Liver (tissue), 9 donors: ENCODE data around the gene ALPI. TPM values are rescaled to one million over a fixed set of nuclear protein-coding genes. Genes with fewer than 3 reads are reported as not detected.

Experiments
- DNase-seq: peaks from one replicate; pipeline ENCODE4 v3.0.0-alpha.2; 2017; ENCODE audit warnings: low spot score
- H3K27ac ChIP-seq, 2 donors: one replicate each; pipeline ENCODE4 v1.7.0; 2013; ENCODE audit warnings: inconsistent platforms in 2 of 2, low read length in 2 of 2, control low read depth in 1 of 2, low read depth in 1 of 2, mild to moderate bottlenecking in 1 of 2
- H3K27me3 ChIP-seq, 4 donors: one replicate each; pipeline versions ENCODE4 v1.6.1 to v1.7.0; 2013; ENCODE audit warnings: low read length in 3 of 4, inconsistent platforms in 1 of 4, mild to moderate bottlenecking in 1 of 4, moderate library complexity in 1 of 4; ENCODE audit not compliant: control insufficient read depth in 4 of 4, insufficient read depth in 4 of 4
- H3K36me3 ChIP-seq, 4 donors: one replicate each; pipeline versions ENCODE4 v1.6.1 to v1.7.0; 2013; ENCODE audit warnings: low read length in 3 of 4, mild to moderate bottlenecking in 3 of 4, low read depth in 1 of 4, moderate library complexity in 1 of 4; ENCODE audit not compliant: control insufficient read depth in 4 of 4, insufficient read depth in 3 of 4
- H3K4me1 ChIP-seq, 4 donors: one replicate each; pipeline versions ENCODE4 v1.6.1 to v1.7.0; 2013; ENCODE audit warnings: low read length in 3 of 4, mild to moderate bottlenecking in 3 of 4, moderate library complexity in 1 of 4; ENCODE audit not compliant: control insufficient read depth in 4 of 4, insufficient read depth in 4 of 4
- H3K4me3 ChIP-seq, 3 donors: one replicate each; pipeline versions ENCODE4 v1.6.1 to v1.7.0; 2013; ENCODE audit warnings: low read length in 3 of 3, control low read depth in 1 of 3, low read depth in 1 of 3, mild to moderate bottlenecking in 1 of 3
- H3K9ac ChIP-seq, 2 donors: one replicate each; pipeline ENCODE4 v1.7.0; 2013; ENCODE audit warnings: low read length in 2 of 2, mild to moderate bottlenecking in 2 of 2, moderate library complexity in 2 of 2, control low read depth in 1 of 2, low read depth in 1 of 2
- H3K9me3 ChIP-seq, 4 donors: one replicate each; pipeline versions ENCODE4 v1.6.1 to v1.7.0; 2013; ENCODE audit warnings: low read length in 3 of 4; ENCODE audit not compliant: control insufficient read depth in 4 of 4
- ATF3 ChIP-seq: IDR thresholded peaks from 2 replicates; pipeline ENCODE4 v1.6.1; 2016; ENCODE audit warnings: antibody characterized with exemption
- CTCF ChIP-seq: fragments of 150-350 bp; IDR thresholded peaks from 2 replicates; pipeline ENCODE4 v1.5.1; 2017; ENCODE audit warnings: improper control_type of control experiment, low read depth, low read length; ENCODE audit not compliant: missing input control
- EGR1 ChIP-seq, 2 donors: IDR thresholded peaks; 2 replicates each; pipeline ENCODE4 v1.6.1; 2016 to 2018; ENCODE audit warnings: antibody characterized with exemption in 2 of 2, low read depth in 2 of 2
- FOXA1 ChIP-seq: IDR thresholded peaks from 2 replicates; pipeline ENCODE4 v1.6.1; 2016; ENCODE audit warnings: antibody characterized with exemption
- GABPA ChIP-seq, 2 donors: IDR thresholded peaks in 1 of 2; conservative IDR thresholded peaks in 1 of 2; 2 replicates each; pipeline ENCODE4 v1.6.1; 2016; ENCODE audit warnings: antibody characterized with exemption in 2 of 2, mild to moderate bottlenecking in 1 of 2, moderate library complexity in 1 of 2
- HNF4A ChIP-seq, 2 donors: conservative IDR thresholded peaks; 2 replicates each; pipeline ENCODE4 v1.6.1; 2016; ENCODE audit warnings: antibody characterized with exemption in 2 of 2, mild to moderate bottlenecking in 2 of 2
- HNF4G ChIP-seq: IDR thresholded peaks from 2 replicates; pipeline ENCODE4 v1.6.1; 2016; ENCODE audit warnings: antibody characterized with exemption
- NR2F2 ChIP-seq: IDR thresholded peaks from 2 replicates; pipeline ENCODE4 v1.6.1; 2016; ENCODE audit warnings: antibody characterized with exemption
- REST ChIP-seq: IDR thresholded peaks from 2 replicates; pipeline ENCODE4 v1.6.1; 2016; ENCODE audit warnings: antibody characterized with exemption, mild to moderate bottlenecking
- RXRA ChIP-seq, 2 donors: IDR thresholded peaks; 2 replicates each; pipeline ENCODE4 v1.6.1; 2017 to 2018; ENCODE audit warnings: antibody characterized with exemption in 2 of 2, mild to moderate bottlenecking in 1 of 2
- SP1 ChIP-seq: IDR thresholded peaks from 2 replicates; pipeline ENCODE4 v1.6.1; 2018; ENCODE audit warnings: antibody characterized with exemption, mild to moderate bottlenecking
- TAF1 ChIP-seq: conservative IDR thresholded peaks from 2 replicates; pipeline ENCODE4 v1.6.1; 2016; ENCODE audit warnings: antibody characterized with exemption, mild to moderate bottlenecking
- YY1 ChIP-seq: IDR thresholded peaks from 2 replicates; pipeline ENCODE4 v1.6.1; 2016; ENCODE audit warnings: antibody characterized with exemption, mild to moderate bottlenecking
- WGBS: extraction: QIAGEN DNeasy Blood & Tissue Kit; methylation state at CpG from one replicate; pipeline ENCODE4 v1.1.7; 2013; 5-methylcytosine and 5-hydroxymethylcytosine counted together
- polyA plus RNA-seq, 2 donors: library from polyadenylated mRNA; stranded (reverse) in 1 of 2; unstranded in 1 of 2; fragments of 200-250 nt in 1 of 2; fragments of >200 nt in 1 of 2; fragmentation: Nextera tagmentation in 1 of 2; extraction: Ambion mirVana in 1 of 2; gene quantifications; one replicate each; pipeline versions ENCODE4 v1.2.1 to v1.2.3, GENCODE V29; 2013 to 2015
- total RNA-seq, 2 donors: library from RNA; depleted of rRNA; stranded (reverse); fragments of >200 nt; gene quantifications; one replicate each; pipeline ENCODE4 v1.2.3, GENCODE V29; 2014
- TF ChIP-seq, protein P1 (sequence below): IDR thresholded peaks from 2 replicates; pipeline ENCODE4 v1.6.1; 2016; ENCODE audit warnings: antibody characterized with exemption
- donor health status: healthy.
- donor health status: healthy.
- donor health status: healthy.
- donor health status: healthy.
- donor health status: healthy.

The ALPI gene
- total and polyA plus RNA-seq, 4 donors: 0.02 TPM; not detected in 3

DNA sequence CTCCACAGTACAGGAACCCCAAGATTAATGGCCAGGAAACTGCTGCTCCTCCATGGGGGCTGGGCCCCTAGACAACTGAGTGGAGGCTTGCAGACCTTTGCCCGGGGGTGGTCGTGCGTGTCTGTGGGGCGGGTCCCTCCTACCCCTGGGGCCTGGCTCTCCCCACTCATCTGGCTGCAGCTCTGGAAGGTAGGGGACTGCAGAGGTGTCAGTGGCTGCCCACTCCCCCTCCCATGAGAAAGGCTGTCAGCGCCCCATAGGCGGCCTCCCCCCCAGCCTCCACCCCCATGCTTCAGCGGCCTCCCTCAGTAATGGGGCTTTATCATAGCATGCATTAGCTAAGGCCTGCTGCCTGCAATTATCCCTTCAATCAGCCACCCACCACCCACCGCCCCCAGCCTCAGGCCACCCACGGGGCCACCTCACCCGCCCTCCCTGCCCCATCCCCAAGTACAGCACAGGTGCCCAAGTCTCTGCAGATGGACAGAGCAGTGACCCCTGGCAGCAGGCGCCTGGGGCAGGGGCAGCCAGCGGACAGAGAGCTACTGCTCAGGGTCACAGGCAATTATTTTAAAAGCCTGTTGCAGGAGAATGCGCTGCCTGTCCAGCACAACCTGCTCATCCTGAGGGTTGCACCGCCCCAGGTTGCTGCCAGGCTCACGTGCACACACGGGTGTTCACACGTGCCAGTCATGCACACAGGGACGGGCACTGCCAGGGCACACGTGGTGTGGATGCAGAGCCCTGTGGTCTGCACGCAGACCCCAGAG lies 40.7 kb downstream of the ALPI start:
- no peak for DNase-seq
- Histone ChIP-seq H3K9me3 (no peaks in the 10 kb centered on the region), H3K27ac (no peak overlapping the region)

More for the DNA sequence above, 40.7 kb downstream of the ALPI start:
- TF ChIP-seq, protein P1, sequence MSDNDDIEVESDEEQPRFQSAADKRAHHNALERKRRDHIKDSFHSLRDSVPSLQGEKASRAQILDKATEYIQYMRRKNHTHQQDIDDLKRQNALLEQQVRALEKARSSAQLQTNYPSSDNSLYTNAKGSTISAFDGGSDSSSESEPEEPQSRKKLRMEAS: no peak
- TF ChIP-seq GABPA (IDR thresholded peaks at IDR 0.05 in 1 of 2, conservative IDR thresholded peaks at IDR 0.05 in 1 of 2) (no peak), HNF4G (no peak), TAF1 (no peak), FOXA1 (no peak), EGR1 (IDR thresholded peaks at IDR 0.05; ENCODE audit: low read depth in 2 of 2) (no peak), SP1 (no peak), ATF3 (no peak), YY1 (no peak), REST (no peak), HNF4A (conservative IDR thresholded peaks at IDR 0.05) (no peak), CTCF (no peak), NR2F2 (no peak), RXRA (IDR thresholded peaks at IDR 0.05) (no peak)
- 75% methylated on average over 20 of the region's 20 CpGs for WGBS
- Histone ChIP-seq H3K4me1 (peaks cover 0 to under 1% (median 0%) of the 10 kb centered on the region in 4 donors), H3K4me3 (no peak overlapping the region), H3K27me3 (no peaks in the 10 kb centered on the region), H3K36me3 (no peaks in the 10 kb centered on the region), H3K9ac (no peak overlapping the region)
